Endodermal cell (in vitro differentiated cells): ENCODE results near the gene CLIC4. TPM values are rescaled to one million over a fixed set of nuclear protein-coding genes. Genes with fewer than 3 reads are reported as not detected.

Experiments used
- DNase-seq: peaks from one replicate; pipeline ENCODE4 v3.0.0-alpha.2; 2017
- H3K27ac ChIP-seq: 2 replicates; pipeline ENCODE4 v1.5.1; 2013; ENCODE audit warnings: mild to moderate bottlenecking, low read depth, low read length, moderate library complexity
- H3K27me3 ChIP-seq: 2 replicates; pipeline ENCODE4 v1.6.1; 2013; ENCODE audit warnings: mild to moderate bottlenecking, low read length, moderate library complexity; ENCODE audit not compliant: insufficient read depth, control insufficient read depth, poor library complexity, severe bottlenecking
- H3K36me3 ChIP-seq: 2 replicates; pipeline ENCODE4 v1.7.0; 2013; ENCODE audit warnings: mild to moderate bottlenecking, low read length, moderate library complexity; ENCODE audit not compliant: control insufficient read depth, insufficient read depth
- H3K4me1 ChIP-seq: one replicate; pipeline ENCODE4 v1.7.0; 2013; ENCODE audit warnings: low read length; ENCODE audit not compliant: control insufficient read depth, insufficient read depth
- H3K4me3 ChIP-seq: 2 replicates; pipeline ENCODE4 v1.5.1; 2013; ENCODE audit warnings: mild to moderate bottlenecking, low read length, moderate library complexity
- H3K9ac ChIP-seq: 2 replicates; pipeline ENCODE4 v1.6.1; 2013; ENCODE audit warnings: mild to moderate bottlenecking, low read length, moderate library complexity; ENCODE audit not compliant: poor library complexity, severe bottlenecking; ENCODE audit errors: extremely low read depth
- H3K9me3 ChIP-seq: 2 replicates; pipeline ENCODE4 v1.6.1; 2013; ENCODE audit warnings: mild to moderate bottlenecking, low read length, moderate library complexity; ENCODE audit not compliant: control insufficient read depth
- H3K27ac Mint-ChIP-seq: 2 replicates; pipeline ENCODE4 v1.8.0; 2020; ENCODE audit warnings: mixed read lengths
- H3K27me3 Mint-ChIP-seq: 2 replicates; pipeline ENCODE4 v1.8.0; 2021; ENCODE audit warnings: mild to moderate bottlenecking, mixed read lengths; ENCODE audit not compliant: insufficient read depth
- H3K36me3 Mint-ChIP-seq: 2 replicates; pipeline ENCODE4 v1.8.0; 2020; ENCODE audit warnings: low read depth, mixed read lengths
- H3K4me1 Mint-ChIP-seq: 2 replicates; pipeline ENCODE4 v1.8.0; 2020; ENCODE audit warnings: mixed read lengths
- H3K4me3 Mint-ChIP-seq: 2 replicates; pipeline ENCODE4 v1.8.0; 2020; ENCODE audit warnings: mild to moderate bottlenecking, moderate library complexity, mixed read lengths
- H3K9me3 Mint-ChIP-seq: 2 replicates; pipeline ENCODE4 v1.8.0; 2020; ENCODE audit warnings: mild to moderate bottlenecking, mixed read lengths
- CTCF ChIP-seq: fragments of 200-600 bp; sonication (generic); conservative IDR thresholded peaks from 2 replicates; pipeline ENCODE4 v1.5.0; 2021; ENCODE audit warnings: antibody characterized with exemption, mild to moderate bottlenecking
- WGBS, 2 experiments: methylation state at CpG; one replicate each; pipeline versions ENCODE4 v1.1.5 to v1.1.7; 2013; ENCODE audit warnings: missing lambda C conversion rate in 2 of 2, mixed read lengths in 1 of 2; ENCODE audit not compliant: insufficient coverage in 1 of 2, insufficient read length in 1 of 2; 5-methylcytosine and 5-hydroxymethylcytosine counted together
- total RNA-seq, 2 donors: library from RNA; stranded (reverse); fragmentation: NEBNext Ultra II Directional in 1 of 2; extraction: Animal tissue kit (Norgen Biotek cat#: 25700) in 1 of 2; gene quantifications; 2 replicates in 1 of 2; 3 replicates in 1 of 2; pipeline ENCODE4 v1.2.1, GENCODE V29; 2021

The CLIC4 gene
- total RNA-seq, 2 donors from 2014 or later: 119 to 146 TPM

- Histone ChIP-seq H3K9ac (no peak overlapping the region), H3K9me3 (no peaks in the 10 kb centered on the region), H3K4me3 (no peak overlapping the region), H3K27me3 (no peaks in the 10 kb centered on the region), H3K4me1 (peaks cover 3% of the 10 kb centered on the region), H3K27ac (no peak overlapping the region), H3K36me3 (peaks cover 12% of the 10 kb centered on the region)
- Mint-ChIP-seq H3K9me3 (no peaks in the 10 kb centered on the region), H3K27me3 (no peaks in the 10 kb centered on the region), H3K36me3 (peaks cover 4% of the 10 kb centered on the region), H3K27ac (no peak overlapping the region), H3K4me3 (no peak overlapping the region), H3K4me1 (peaks cover 10% of the 10 kb centered on the region)
- 95 to 100% methylated on average over 1 of the region's 1 CpG for WGBS, 2 experiments
- no peak for TF ChIP-seq CTCF
- no peak for DNase-seq
Measured at GRCh38 chr1:24761582-24761981, 16.3 kb downstream of the CLIC4 start.

- Histone ChIP-seq H3K4me3 (no peak overlapping the region), H3K27me3 (no peaks in the 10 kb centered on the region), H3K9ac (no peak overlapping the region), H3K4me1 (peaks cover 4% of the 10 kb centered on the region), H3K9me3 (no peaks in the 10 kb centered on the region), H3K27ac (no peak overlapping the region), H3K36me3 (peaks cover 12% of the 10 kb centered on the region)
- Mint-ChIP-seq H3K4me1 (peaks cover 13% of the 10 kb centered on the region), H3K4me3 (no peak overlapping the region), H3K9me3 (no peaks in the 10 kb centered on the region), H3K27me3 (no peaks in the 10 kb centered on the region), H3K36me3 (peaks cover under 1% of the 10 kb centered on the region), H3K27ac (no peak overlapping the region)
- WGBS, 2 experiments: 92 to 95% methylated on average over 3 of the region's 3 CpGs
- no peak for DNase-seq
- TF ChIP-seq CTCF: no peak
Measured at GRCh38 chr1:24762133-24762676, 17.0 kb downstream of the CLIC4 start.

GRCh38 chr1:24763671-24764070 is 18.4 kb downstream of the CLIC4 start:
- 100% methylated on average over 2 to 3 of the region's 3 CpGs for WGBS, 2 experiments

More at GRCh38 chr1:24763671-24764070, 18.4 kb downstream of the CLIC4 start:
- Histone ChIP-seq H3K36me3 (peaks cover 16% of the 10 kb centered on the region), H3K9ac (no peak overlapping the region), H3K27ac (no peak overlapping the region), H3K9me3 (no peaks in the 10 kb centered on the region), H3K4me1 (peaks cover 6% of the 10 kb centered on the region), H3K27me3 (no peaks in the 10 kb centered on the region), H3K4me3 (no peak overlapping the region)
- Mint-ChIP-seq H3K36me3 (peaks cover 4% of the 10 kb centered on the region), H3K9me3 (no peaks in the 10 kb centered on the region), H3K4me1 (peaks cover 13% of the 10 kb centered on the region), H3K27me3 (no peaks in the 10 kb centered on the region), H3K4me3 (no peak overlapping the region), H3K27ac (no peak overlapping the region)
- TF ChIP-seq CTCF: no peak
- DNase-seq: no peak
